GM23248 (cell line): Measurements from ENCODE around the gene MET. TPM values are rescaled to one million over a fixed set of nuclear protein-coding genes. Genes with fewer than 3 reads are reported as not detected.

Source experiments
- DNase-seq: peaks from one replicate; pipeline ENCODE4 v3.0.0-alpha.2; 2015
- H2AFZ ChIP-seq: fragments of 200-600 bp; sonication (generic); 2 replicates; pipeline ENCODE4 v1.6.1; 2016; ENCODE audit warnings: antibody characterized with exemption
- H3F3A ChIP-seq: fragments of 200-600 bp; sonication (generic); 2 replicates; pipeline ENCODE4 v1.6.1; 2016; ENCODE audit warnings: mild to moderate bottlenecking, antibody characterized with exemption, mixed run types; ENCODE audit not compliant: insufficient read depth
- H3K27ac ChIP-seq: fragments of 200-600 bp; sonication (generic); 2 replicates; pipeline ENCODE4 v1.5.1; 2016; ENCODE audit warnings: mild to moderate bottlenecking
- H3K27me3 ChIP-seq: fragments of 200-600 bp; sonication (generic); replicated peaks from 2 replicates; pipeline ENCODE4 v1.6.1; 2016; ENCODE audit warnings: mild to moderate bottlenecking; ENCODE audit not compliant: insufficient read depth
- H3K36me3 ChIP-seq: fragments of 200-600 bp; sonication (generic); 2 replicates; pipeline ENCODE4 v1.6.1; 2016; ENCODE audit warnings: low read depth, mild to moderate bottlenecking
- H3K4me1 ChIP-seq: fragments of 200-600 bp; sonication (generic); 2 replicates; pipeline ENCODE4 v1.6.1; 2016; ENCODE audit warnings: mild to moderate bottlenecking; ENCODE audit not compliant: insufficient read depth
- H3K4me2 ChIP-seq: fragments of 200-600 bp; sonication (generic); one replicate; pipeline ENCODE4 v1.6.1; 2016; ENCODE audit warnings: mild to moderate bottlenecking; ENCODE audit not compliant: unreplicated experiment
- H3K4me3 ChIP-seq: fragments of 200-600 bp; sonication (generic); 2 replicates; pipeline ENCODE4 v1.5.1; 2016; ENCODE audit warnings: mild to moderate bottlenecking
- H3K79me2 ChIP-seq: fragments of 200-600 bp; sonication (generic); 2 replicates; pipeline ENCODE4 v1.6.1; 2016; ENCODE audit warnings: mild to moderate bottlenecking; ENCODE audit not compliant: insufficient read depth
- H3K9ac ChIP-seq: fragments of 200-600 bp; sonication (generic); 2 replicates; pipeline ENCODE4 v1.6.1; 2016; ENCODE audit warnings: mild to moderate bottlenecking
- H3K9me2 ChIP-seq: fragments of 200-600 bp; sonication (generic); 2 replicates; pipeline ENCODE4 v1.6.1; 2016; ENCODE audit warnings: mixed run types, mild to moderate bottlenecking, moderate library complexity; ENCODE audit not compliant: insufficient read depth
- H3K9me3 ChIP-seq: fragments of 200-600 bp; sonication (generic); one replicate; pipeline ENCODE4 v1.6.1; 2017; ENCODE audit warnings: low read depth
- H4K20me1 ChIP-seq: fragments of 200-600 bp; sonication (generic); 2 replicates; pipeline ENCODE4 v1.6.0; 2016; ENCODE audit not compliant: insufficient read depth
- EZH2 ChIP-seq: fragments of 200-600 bp; sonication (generic); IDR thresholded peaks from 2 replicates; pipeline ENCODE4 v1.6.1; 2018; ENCODE audit warnings: antibody characterized with exemption, mild to moderate bottlenecking; ENCODE audit not compliant: insufficient read depth, poor library complexity, severe bottlenecking
- EZH2phosphoT487 ChIP-seq: fragments of 200-600 bp; sonication (generic); IDR thresholded peaks from 2 replicates; pipeline ENCODE4 v1.6.1; 2018; ENCODE audit warnings: antibody characterized with exemption, moderate library complexity, mild to moderate bottlenecking, low read depth; ENCODE audit not compliant: insufficient read depth
- WGBS, 2 experiments: methylation state at CpG; one replicate each; pipeline ENCODE4 v1.1.6; 2015 to 2017; ENCODE audit warnings: low lambda C conversion rate in 2 of 2, low coverage in 1 of 2; ENCODE audit errors: missing lambda C conversion rate in 2 of 2; 5-methylcytosine and 5-hydroxymethylcytosine counted together
- in situ Hi-C: fragments of 300-500 bp; cut with MboI; formaldehyde crosslinking; loops from 2 replicates; pipeline ENCODE4 v1.15.0; 2020
- polyA plus RNA-seq: library from polyadenylated mRNA; unstranded; fragments of >200 nt; fragmentation: Nextera tagmentation; extraction: Ambion mirVana; gene quantifications from 2 replicates; pipeline ENCODE4 v1.2.1, GENCODE V29; 2016
- total RNA-seq: library from RNA; depleted of rRNA; stranded (reverse); fragments of >200 nt; shearing (Covaris generic); gene quantifications from 2 replicates; pipeline ENCODE4 v1.2.3, GENCODE V29; 2014

The MET gene
- total and polyA plus RNA-seq, 2 experiments from 2014 or later = 25.3 to 62.3 TPM

DNA sequence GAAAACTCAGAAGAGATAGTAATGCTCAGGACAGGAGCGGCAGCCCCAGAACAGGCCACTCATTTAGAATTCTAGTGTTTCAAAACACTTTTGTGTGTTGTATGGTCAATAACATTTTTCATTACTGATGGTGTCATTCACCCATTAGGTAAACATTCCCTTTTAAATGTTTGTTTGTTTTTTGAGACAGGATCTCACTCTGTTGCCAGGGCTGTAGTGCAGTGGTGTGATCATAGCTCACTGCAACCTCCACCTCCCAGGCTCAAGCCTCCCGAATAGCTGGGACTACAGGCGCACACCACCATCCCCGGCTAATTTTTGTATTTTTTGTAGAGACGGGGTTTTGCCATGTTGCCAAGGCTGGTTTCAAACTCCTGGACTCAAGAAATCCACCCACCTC, 124.5 kb downstream of the MET start:
- in situ Hi-C loops = no loop called here
- Histone ChIP-seq H3K79me2 (no peaks in the 10 kb centered on the region), H3K4me3 (no peak overlapping the region), H4K20me1 (no peaks in the 10 kb centered on the region), H3K9me3 (no peaks in the 10 kb centered on the region), H3K27ac (no peak overlapping the region), H3F3A (peaks cover 26% of the 10 kb centered on the region), H3K9ac (no peak overlapping the region), H2AFZ (no peak overlapping the region), H3K4me1 (peaks cover 30% of the 10 kb centered on the region), H3K27me3 (no peaks in the 10 kb centered on the region), H3K36me3 (0 out of 2 replicates have a peak, but pooled peaks cover 15% of the 10 kb centered on the region), H3K9me2 (no peaks in the 10 kb centered on the region), H3K4me2 (no peak overlapping the region)
- no peak for DNase-seq
- no peak for TF ChIP-seq EZH2
- TF ChIP-seq EZH2phosphoT487 = no peak
- 99 to 100% methylated on average over 5 of the region's 5 CpGs for WGBS, 2 experiments

DNA sequence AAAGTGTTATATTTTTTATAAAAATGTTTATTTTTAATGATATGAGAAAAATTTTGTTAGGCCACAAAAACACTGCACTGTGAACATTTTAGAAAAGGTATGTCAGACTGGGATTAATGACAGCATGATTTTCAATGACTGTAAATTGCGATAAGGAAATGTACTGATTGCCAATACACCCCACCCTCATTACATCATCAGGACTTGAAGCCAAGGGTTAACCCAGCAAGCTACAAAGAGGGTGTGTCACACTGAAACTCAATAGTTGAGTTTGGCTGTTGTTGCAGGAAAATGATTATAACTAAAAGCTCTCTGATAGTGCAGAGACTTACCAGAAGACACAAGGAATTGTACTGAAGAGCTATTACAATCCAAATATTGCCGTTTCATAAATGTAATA, 125.6 kb downstream of the MET start:
- Histone ChIP-seq H3K4me1 (peaks cover 42% of the 10 kb centered on the region), H3K9me3 (no peaks in the 10 kb centered on the region), H3K4me2 (peak overlapping the region; percentile 16), H3K4me3 (no peak overlapping the region), H3K27ac (no peak overlapping the region), H3K36me3 (0 out of 2 replicates have a peak, but pooled peaks cover 15% of the 10 kb centered on the region), H3K79me2 (no peaks in the 10 kb centered on the region), H3K27me3 (no peaks in the 10 kb centered on the region), H2AFZ (no peak overlapping the region), H3K9me2 (no peaks in the 10 kb centered on the region), H4K20me1 (no peaks in the 10 kb centered on the region), H3K9ac (no peak overlapping the region), H3F3A (peaks cover 37% of the 10 kb centered on the region)
- in situ Hi-C loops = no loop called here
- TF ChIP-seq EZH2phosphoT487 (no peak), EZH2 (no peak)
- 12 to 20% methylated on average over 2 of the region's 2 CpGs for WGBS, 2 experiments
- peak; percentile 42 for DNase-seq

DNA sequence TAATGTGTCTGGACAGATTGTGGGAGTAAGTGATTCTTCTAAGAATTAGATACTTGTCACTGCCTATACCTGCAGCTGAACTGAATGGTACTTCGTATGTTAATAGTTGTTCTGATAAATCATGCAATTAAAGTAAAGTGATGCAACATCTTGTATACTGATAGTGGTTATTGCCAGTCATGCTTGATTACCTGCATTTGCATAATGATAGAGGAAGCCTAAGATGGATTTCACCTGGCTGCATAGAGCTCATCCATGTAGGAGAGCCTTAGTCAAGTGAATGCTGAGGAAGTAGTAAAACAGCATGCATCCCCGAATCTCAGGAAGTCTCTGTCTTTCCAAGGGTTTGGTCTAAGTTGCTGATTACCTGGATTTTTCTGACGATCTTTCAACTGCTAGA, 126.2 kb downstream of the MET start:
- no peak overlapping the region for H3K4me2 ChIP-seq
- DNase-seq = no peak
- H3K27ac ChIP-seq = no peak overlapping the region
- 81 to 87% methylated on average over 3 of the region's 3 CpGs for WGBS, 2 experiments
- H3K9me2 ChIP-seq = no peaks in the 10 kb centered on the region
- in situ Hi-C loops = no loop called here
- H3K9ac ChIP-seq = no peak overlapping the region
- H3K79me2 ChIP-seq = no peaks in the 10 kb centered on the region
- no peak overlapping the region for H2AFZ ChIP-seq
- TF ChIP-seq EZH2 = no peak
- no peak for TF ChIP-seq EZH2phosphoT487
- H4K20me1 ChIP-seq = no peaks in the 10 kb centered on the region
- no peaks in the 10 kb centered on the region for H3K9me3 ChIP-seq
- H3F3A ChIP-seq = peaks cover 42% of the 10 kb centered on the region
- peaks cover 48% of the 10 kb centered on the region for H3K4me1 ChIP-seq
- H3K4me3 ChIP-seq = no peak overlapping the region
- H3K27me3 ChIP-seq = no peaks in the 10 kb centered on the region
- 0 out of 2 replicates have a peak, but pooled peaks cover 15% of the 10 kb centered on the region for H3K36me3 ChIP-seq

DNA sequence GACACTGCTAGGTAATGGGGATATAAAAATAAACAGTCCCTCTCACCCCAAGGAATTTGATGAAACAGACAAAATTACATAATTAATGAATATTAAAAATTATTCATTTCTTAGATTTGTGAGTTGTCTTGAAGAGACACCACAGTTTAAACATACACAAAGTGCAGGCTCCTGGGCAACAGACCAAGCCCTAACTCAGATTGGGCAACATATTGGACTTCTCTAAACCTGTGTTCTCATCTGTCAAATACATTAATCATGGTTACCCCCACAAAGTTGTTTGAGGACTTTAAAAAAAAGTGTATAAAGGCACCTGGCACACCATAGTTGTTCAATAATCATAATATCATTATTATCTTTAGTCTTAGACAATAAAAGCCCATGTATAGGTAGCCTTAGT, 127.9 kb downstream of the MET start:
- Histone ChIP-seq H3K27me3 (no peaks in the 10 kb centered on the region), H3K4me2 (no peak overlapping the region), H3K9ac (no peak overlapping the region), H3K9me3 (no peaks in the 10 kb centered on the region), H3K79me2 (no peaks in the 10 kb centered on the region), H3K4me3 (no peak overlapping the region), H3K9me2 (no peaks in the 10 kb centered on the region), H3K27ac (no peak overlapping the region), H2AFZ (no peak overlapping the region), H3K36me3 (0 out of 2 replicates have a peak, but pooled peaks cover 15% of the 10 kb centered on the region), H3K4me1 (peaks cover 57% of the 10 kb centered on the region), H3F3A (peaks cover 51% of the 10 kb centered on the region), H4K20me1 (no peaks in the 10 kb centered on the region)
- TF ChIP-seq EZH2phosphoT487 = no peak
- no peak for DNase-seq
- in situ Hi-C loops = loop anchor here (10.0 kb wide), 2 partner anchors 125 to 205 kb away; partner anchors contain the start of gene MET

DNA sequence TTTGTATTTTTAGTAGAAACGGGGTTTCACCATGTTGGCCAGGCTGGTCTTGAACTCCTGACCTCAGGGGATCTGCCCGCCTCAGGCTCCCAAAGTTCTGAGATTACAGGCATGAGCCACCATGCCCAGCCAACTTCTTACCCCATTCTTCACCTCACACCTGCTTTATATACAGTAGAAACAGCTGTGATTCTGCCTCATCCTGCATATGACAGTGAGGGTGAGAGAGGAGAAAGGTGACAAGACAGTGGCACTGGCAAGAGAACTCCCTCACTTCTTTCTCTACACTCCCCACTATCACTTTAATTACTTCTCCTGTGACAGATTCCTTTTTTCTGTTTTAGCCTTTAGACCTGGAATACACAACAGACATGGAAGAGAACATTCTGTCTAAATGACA, 128.6 kb downstream of the MET start:
- Histone ChIP-seq H4K20me1 (no peaks in the 10 kb centered on the region), H3K36me3 (0 out of 2 replicates have a peak, but pooled peaks cover 15% of the 10 kb centered on the region), H3K4me2 (peak overlapping the region; percentile 72), H2AFZ (no peak overlapping the region), H3K9ac (no peak overlapping the region), H3K9me3 (no peaks in the 10 kb centered on the region), H3K4me3 (0 out of 2 replicates have a peak overlapping the region, but pooled peaks have one; percentile 12), H3K9me2 (no peaks in the 10 kb centered on the region), H3K27ac (peak overlapping the region; percentile 79), H3K27me3 (no peaks in the 10 kb centered on the region), H3K4me1 (peaks cover 64% of the 10 kb centered on the region), H3K79me2 (no peaks in the 10 kb centered on the region), H3F3A (peaks cover 51% of the 10 kb centered on the region)
- TF ChIP-seq EZH2 = no peak
- no peak for TF ChIP-seq EZH2phosphoT487
- in situ Hi-C loops = loop anchor here (10.0 kb wide), 2 partner anchors 126 to 206 kb away; partner anchors contain the start of gene MET
- no peak for DNase-seq
- 67 to 70% methylated on average over 2 of the region's 2 CpGs for WGBS, 2 experiments
